Smooth muscle cell of the pulmonary artery (primary cell): Measurements from ENCODE around the gene SLFN14. TPM values are rescaled to one million over a fixed set of nuclear protein-coding genes. Genes with fewer than 3 reads are reported as not detected.

Experiments
- total RNA-seq: library from RNA; depleted of rRNA; stranded (reverse); fragments of >200 nt; gene quantifications from 2 replicates; pipeline ENCODE4 v1.2.3, GENCODE V29; 2014

The SLFN14 gene
- total RNA-seq, result not detected in 2 replicates

GRCh38 chr17:35560703-35561102, at the start of gene SLFN14:
Gene SLFN14 (minus strand): TSS chr17:35560819. CDS start chr17:35558062, 2,757 bp downstream.

GRCh38 chr17:35587074-35587961, 26.7 kb upstream of the SLFN14 start, which contains the start of gene AP2B1:
Gene AP2B1 (plus strand): TSS chr17:35587322. CDS start chr17:35594031, 6,709 bp downstream.

GRCh38 chr17:35578197-35578928, 17.7 kb upstream of the SLFN14 start, which contains the start of gene PEX12:
Gene PEX12 (minus strand): TSS chr17:35578571. CDS start chr17:35578021, 550 bp downstream.

GRCh38 chr17:35537601-35538141, 22.9 kb downstream of the SLFN14 start, which contains the start of gene SLFN12L:
Gene SLFN12L (minus strand): TSS chr17:35537678. CDS start chr17:35522364, 15,314 bp downstream.

Other genes starting within 250 kb of the SLFN14 start
- gene SLFN11, start 187.2 kb downstream of the SLFN14 start, total RNA-seq, result 46.2 and 113 TPM in 2 replicates
- 17.0 and 35.8 TPM in 2 replicates for gene SLFN12, start 128.3 kb downstream of the SLFN14 start, total RNA-seq
- gene SLFN13, start 112.1 kb downstream of the SLFN14 start, total RNA-seq, result 1.9 and 4.0 TPM in 2 replicates
- 0.07 TPM in 1 of 2 replicates, not detected in the other for gene SLFN12L, start 23.1 kb downstream of the SLFN14 start, total RNA-seq
- 5.0 and 5.8 TPM in 2 replicates for gene PEX12, start 17.8 kb upstream of the SLFN14 start, total RNA-seq
- 116 and 124 TPM in 2 replicates for gene AP2B1, start 26.5 kb upstream of the SLFN14 start, total RNA-seq
- gene RASL10B, start 170.8 kb upstream of the SLFN14 start, total RNA-seq, result 2.0 and 3.0 TPM in 2 replicates
- gene GAS2L2, start 192.4 kb upstream of the SLFN14 start, total RNA-seq, result 0.07 and 0.10 TPM in 2 replicates
- not detected in 2 replicates for gene C17orf50, start 200.1 kb upstream of the SLFN14 start, total RNA-seq
- 0.65 and 1.8 TPM in 2 replicates for gene MMP28, start 234.8 kb upstream of the SLFN14 start, total RNA-seq
- 109 and 127 TPM in 2 replicates for gene TAF15, start 248.7 kb upstream of the SLFN14 start, total RNA-seq